Measurements from ENCODE around the gene LRRC8A.

GRCh38 chr9:128919402-128920089 is 37.6 kb downstream of the LRRC8A start:
- no peak for TF ChIP-seq REST (IDR thresholded peaks at IDR 0.05; ENCODE audit: borderline replicate concordance)
- TF ChIP-seq POLR2AphosphoS5 (IDR thresholded peaks at IDR 0.05) = no peak
- TF ChIP-seq CTCF (IDR thresholded peaks at IDR 0.05; ENCODE audit: poor library complexity, severe bottlenecking) = no peak
- no peak for TF ChIP-seq TAF1 (IDR thresholded peaks at IDR 0.05; ENCODE audit: low read depth)

Measured in neural cell (in vitro differentiated cells).